Fibroblast of pulmonary artery (primary cell): ENCODE data around the gene KLHL3.

Source experiments
- DNase-seq: peaks from one replicate; pipeline ENCODE4 v3.0.0-alpha.2; 2010; ENCODE audit warnings: low read depth
- H3K4me3 ChIP-seq: replicated peaks from 2 replicates; pipeline ENCODE4 v1.5.1; 2011; ENCODE audit warnings: low read depth, mild to moderate bottlenecking, control low read depth, low read length, moderate library complexity
- CTCF ChIP-seq: IDR thresholded peaks from 2 replicates; pipeline ENCODE4 v1.5.1; 2011; ENCODE audit warnings: mild to moderate bottlenecking, control low read depth, low read length, inconsistent platforms; ENCODE audit errors: missing control alignments

Gene KLHL3

GRCh38 chr5:137638841-137639240, 97.0 kb downstream of the KLHL3 start:
- TF ChIP-seq CTCF, result no peak
- DNase-seq, result no peak
- no peak overlapping the region for H3K4me3 ChIP-seq

GRCh38 chr5:137636830-137637714, 98.8 kb downstream of the KLHL3 start:
- peak; percentile 61 for DNase-seq
- TF ChIP-seq CTCF, result no peak
- no peak overlapping the region for H3K4me3 ChIP-seq

GRCh38 chr5:137636099-137636498, 99.8 kb downstream of the KLHL3 start:
- DNase-seq, result no peak
- H3K4me3 ChIP-seq, result no peak overlapping the region
- no peak for TF ChIP-seq CTCF

GRCh38 chr5:137635521-137635921, 100.4 kb downstream of the KLHL3 start:
- no peak for TF ChIP-seq CTCF

GRCh38 chr5:137633896-137634295, 102.0 kb downstream of the KLHL3 start:
- TF ChIP-seq CTCF, result no peak
- H3K4me3 ChIP-seq, result no peak overlapping the region
- no peak for DNase-seq

More at GRCh38 chr5:137635521-137635921, 100.4 kb downstream of the KLHL3 start:
- DNase-seq, result no peak
- H3K4me3 ChIP-seq, result no peak overlapping the region

- TF ChIP-seq CTCF, result no peak
- no peak overlapping the region for H3K4me3 ChIP-seq
- DNase-seq, result no peak
These were observed 103.2 kb downstream of the KLHL3 start for GRCh38 chr5:137632716-137633115.

GRCh38 chr5:137631453-137631852, 104.4 kb downstream of the KLHL3 start:
- H3K4me3 ChIP-seq, result no peak overlapping the region
- TF ChIP-seq CTCF, result no peak
- no peak for DNase-seq
